Cardiac fibroblast (primary cell): ENCODE measurements around the gene C1orf159.

ENCODE experiments used
- DNase-seq, 2 donors: peaks; one replicate each; pipeline versions ENCODE4 v3.0.0 to v3.0.0-alpha.2; 2010; ENCODE audit warnings: low read depth in 2 of 2
- H3K4me3 ChIP-seq, 2 donors: replicated peaks in 1 of 2; 1 replicate in 1 of 2; 2 replicates in 1 of 2; pipeline ENCODE4 v1.5.1; 2011; ENCODE audit warnings: low read depth in 2 of 2, low read length in 2 of 2, mild to moderate bottlenecking in 2 of 2, moderate library complexity in 1 of 2
- TF ChIP-seq, protein P1 (sequence below): IDR thresholded peaks from one replicate; pipeline ENCODE4 v1.5.1; 2011; ENCODE audit warnings: low read depth, mild to moderate bottlenecking, low read length, inconsistent platforms

Gene C1orf159

DNA sequence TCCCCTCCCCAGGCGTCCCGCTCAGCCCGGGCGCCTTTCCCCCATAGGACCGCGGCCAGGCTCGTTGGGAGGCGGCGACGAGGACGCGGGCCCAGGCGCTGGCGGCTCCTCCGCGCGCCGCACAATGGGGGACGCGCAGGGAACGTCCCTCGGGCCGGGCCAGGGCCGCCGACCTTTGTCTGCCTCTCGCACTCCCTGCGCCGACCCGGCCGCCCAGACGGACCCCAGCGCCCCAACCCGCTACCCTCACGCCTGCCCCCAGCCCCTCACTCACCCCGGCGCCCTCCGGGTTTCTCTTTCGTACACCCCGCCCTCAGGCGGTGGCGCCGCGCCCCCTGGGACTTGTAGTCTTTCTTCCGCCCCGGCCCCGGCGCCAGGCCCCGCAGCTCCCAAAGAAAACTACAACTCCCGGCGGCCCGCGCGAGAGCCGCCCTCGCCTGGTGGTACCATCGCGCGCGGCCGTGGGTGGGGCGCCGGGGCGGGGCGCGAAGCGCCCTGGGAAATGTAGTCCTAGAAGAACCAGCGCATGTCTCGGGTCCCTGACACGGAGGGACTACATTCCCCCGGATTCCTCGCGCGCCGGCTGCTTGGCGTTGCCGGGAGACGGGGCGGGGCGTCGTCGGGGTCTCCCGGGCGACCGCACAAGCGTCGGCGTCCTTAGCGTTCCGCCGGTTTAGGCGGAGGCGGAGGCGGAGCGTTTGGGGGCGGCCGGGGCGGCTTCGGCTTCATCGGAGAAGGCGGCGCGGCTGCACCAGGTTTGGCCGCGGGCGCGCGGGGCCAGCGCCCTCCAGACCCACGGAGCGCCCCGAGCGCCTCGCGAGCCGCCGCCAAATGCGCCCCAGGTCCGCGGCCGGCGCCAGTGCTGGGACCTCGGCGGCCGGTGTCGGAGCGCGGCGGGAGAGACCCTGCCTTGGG is at the start of gene C1orf159:
Gene C1orf159 (minus strand): TSS at position 304 of the 915 bp plus-strand sequence. CDS start 24,546 bp downstream, outside the sequence.
- TF ChIP-seq, protein P1, sequence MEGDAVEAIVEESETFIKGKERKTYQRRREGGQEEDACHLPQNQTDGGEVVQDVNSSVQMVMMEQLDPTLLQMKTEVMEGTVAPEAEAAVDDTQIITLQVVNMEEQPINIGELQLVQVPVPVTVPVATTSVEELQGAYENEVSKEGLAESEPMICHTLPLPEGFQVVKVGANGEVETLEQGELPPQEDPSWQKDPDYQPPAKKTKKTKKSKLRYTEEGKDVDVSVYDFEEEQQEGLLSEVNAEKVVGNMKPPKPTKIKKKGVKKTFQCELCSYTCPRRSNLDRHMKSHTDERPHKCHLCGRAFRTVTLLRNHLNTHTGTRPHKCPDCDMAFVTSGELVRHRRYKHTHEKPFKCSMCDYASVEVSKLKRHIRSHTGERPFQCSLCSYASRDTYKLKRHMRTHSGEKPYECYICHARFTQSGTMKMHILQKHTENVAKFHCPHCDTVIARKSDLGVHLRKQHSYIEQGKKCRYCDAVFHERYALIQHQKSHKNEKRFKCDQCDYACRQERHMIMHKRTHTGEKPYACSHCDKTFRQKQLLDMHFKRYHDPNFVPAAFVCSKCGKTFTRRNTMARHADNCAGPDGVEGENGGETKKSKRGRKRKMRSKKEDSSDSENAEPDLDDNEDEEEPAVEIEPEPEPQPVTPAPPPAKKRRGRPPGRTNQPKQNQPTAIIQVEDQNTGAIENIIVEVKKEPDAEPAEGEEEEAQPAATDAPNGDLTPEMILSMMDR, result no peak
- peak; percentile 98 for DNase-seq
- peak within 1 kb of the TSS; percentile 57 to 77 for H3K4me3 ChIP-seq

- TF ChIP-seq, protein P1, result no peak
- DNase-seq, result no peak
- no peak overlapping the region for H3K4me3 ChIP-seq
These were observed 49.6 kb upstream of the C1orf159 start for GRCh38 chr1:1165485-1165884.

DNA sequence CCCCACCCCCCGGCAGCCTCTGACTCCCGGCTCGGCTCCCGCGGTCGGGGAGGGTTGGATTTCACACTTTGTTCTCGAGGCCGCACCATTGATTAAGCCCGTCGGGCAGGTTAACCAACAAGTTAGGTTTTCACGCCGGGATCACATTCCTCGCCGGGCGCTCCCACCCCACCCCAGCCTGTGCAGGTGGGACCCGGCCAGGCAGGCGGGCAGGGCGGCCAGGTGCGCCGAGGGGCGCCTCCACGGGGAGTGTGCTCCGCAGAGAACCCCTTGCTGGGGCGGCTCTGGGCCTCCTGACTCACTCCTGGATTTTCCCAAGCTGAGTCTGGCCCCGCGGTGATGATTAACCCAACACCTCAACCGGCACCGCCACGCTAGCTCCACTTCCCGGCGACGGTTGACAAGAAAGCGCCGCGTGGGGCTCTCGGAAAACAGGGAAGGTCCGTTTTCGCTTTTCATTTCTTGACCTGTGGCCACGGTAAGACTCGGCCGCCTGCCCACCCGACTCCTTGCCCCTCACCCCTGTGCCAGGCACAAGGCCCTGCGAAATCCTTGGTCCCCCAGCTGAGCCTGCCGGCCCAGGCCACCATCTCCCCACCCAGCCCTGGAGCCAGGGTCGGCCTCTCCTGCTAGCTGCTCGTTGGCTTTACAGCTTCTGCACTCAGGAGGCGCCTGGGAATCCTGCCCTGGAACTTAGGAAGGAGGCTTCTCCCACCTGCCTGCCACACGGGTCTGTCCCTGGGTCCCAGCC is 49.0 kb upstream of the C1orf159 start:
- H3K4me3 ChIP-seq, result no peak overlapping the region
- TF ChIP-seq, protein P1, result no peak
- no peak for DNase-seq

- TF ChIP-seq, protein P1, result no peak
- DNase-seq, result no peak
- H3K4me3 ChIP-seq, result no peak overlapping the region
These were observed 48.4 kb upstream of the C1orf159 start for GRCh38 chr1:1164361-1164700.

DNA sequence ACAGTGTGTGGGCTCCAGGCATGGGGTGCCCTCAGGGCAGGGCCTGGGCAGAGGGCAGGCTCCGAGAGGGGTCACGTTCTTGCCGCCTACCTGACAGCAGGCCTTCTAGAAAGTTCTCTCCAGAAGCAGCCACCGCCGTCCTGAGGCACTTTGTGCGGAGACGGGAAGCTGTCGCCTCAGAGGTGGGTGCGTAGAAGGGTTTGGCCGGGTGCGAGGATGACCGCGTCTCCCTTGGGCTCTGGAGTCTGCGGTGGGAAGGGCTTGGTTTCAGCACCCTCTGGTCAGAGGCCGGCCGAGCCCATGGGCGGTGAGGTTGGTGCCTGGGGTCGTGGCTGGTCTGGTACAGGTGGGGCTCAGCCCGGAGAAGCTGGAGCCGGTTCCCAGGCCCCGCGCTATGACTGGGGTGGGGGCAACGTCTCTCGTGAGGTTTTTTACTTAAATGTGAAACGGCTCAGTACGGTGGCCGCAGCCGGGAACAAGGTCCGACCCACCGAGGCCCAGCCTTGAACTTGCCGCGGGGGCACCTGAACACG is 47.7 kb upstream of the C1orf159 start:
- H3K4me3 ChIP-seq, result no peak overlapping the region
- DNase-seq, result no peak
- TF ChIP-seq, protein P1, result no peak

DNA sequence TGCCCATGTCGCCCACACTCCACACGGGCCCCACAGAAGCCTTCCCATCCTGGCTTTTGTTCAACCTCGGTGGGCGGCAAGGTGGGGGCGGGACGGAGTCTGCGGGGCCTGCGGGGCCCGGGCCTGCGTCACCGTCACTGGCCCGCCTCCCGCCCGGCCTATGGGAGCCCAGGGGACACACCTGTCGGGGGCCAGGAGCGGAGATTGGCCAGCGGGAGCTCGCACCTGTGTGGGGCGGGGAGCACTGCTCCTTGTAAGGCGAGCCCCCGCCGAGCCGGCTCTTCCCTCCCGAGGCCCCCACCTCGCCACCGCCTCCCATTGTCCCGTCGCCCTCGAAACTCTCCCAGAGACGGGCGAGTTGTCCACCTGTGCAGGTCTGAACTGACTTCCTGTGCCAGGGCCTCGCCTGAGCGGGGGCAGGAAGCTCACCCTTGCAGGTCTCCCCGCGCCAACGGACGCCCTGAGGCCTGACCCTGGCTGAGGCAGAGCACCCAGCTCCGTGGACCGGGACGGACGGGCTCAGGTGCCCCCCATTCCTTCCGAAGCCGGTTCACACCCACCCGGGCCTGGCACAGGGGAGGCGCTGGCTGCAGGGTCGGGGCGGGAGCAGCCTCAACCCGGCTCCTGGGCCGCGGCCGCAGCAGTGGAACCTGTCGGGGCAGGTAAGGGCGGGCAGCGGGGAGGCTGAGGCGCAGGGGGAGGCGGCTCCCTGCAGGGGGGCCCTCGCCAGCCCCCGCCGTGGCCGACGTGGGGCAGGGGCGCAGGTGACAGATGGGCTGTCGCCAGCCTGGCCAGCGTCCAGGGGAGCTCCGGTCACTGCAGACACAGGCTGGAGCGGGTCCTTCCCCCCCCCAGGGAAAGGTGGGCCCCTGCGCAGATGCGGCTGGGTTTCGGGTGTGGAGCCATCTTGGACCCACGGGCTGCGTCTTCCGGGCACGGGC is 47.0 kb upstream of the C1orf159 start:
- no peak for DNase-seq
- no peak overlapping the region for H3K4me3 ChIP-seq
- TF ChIP-seq, protein P1, result no peak
